ENCODE measurements around the gene IGF2R.
A peak's percentile ranks its signal among the peaks of the same experiment; 100 is the strongest.

IGF2R gene

DNA sequence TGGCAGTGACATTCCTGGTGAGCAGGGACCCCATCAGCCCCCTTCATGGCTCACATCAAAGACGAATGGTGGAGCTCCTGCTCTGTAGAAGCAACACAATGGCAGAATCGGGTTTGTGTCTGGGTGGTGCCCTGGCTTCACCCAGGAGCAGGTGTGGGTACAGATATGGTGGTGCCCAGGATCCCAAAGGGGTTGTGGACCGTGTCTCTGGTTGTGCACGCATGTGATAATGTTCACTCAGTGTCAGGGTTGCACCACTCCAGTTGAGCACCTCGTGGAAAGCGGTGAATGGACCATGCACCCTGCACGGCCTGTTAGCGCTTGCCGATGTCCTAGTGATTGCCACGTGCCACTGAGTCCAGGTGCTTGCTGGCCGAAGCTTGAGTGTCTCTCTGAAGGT is 63.0 kb downstream of the IGF2R start:
- peaks cover 98% of the 10 kb centered on the region for H3K36me3 Mint-ChIP-seq (ENCODE audit: low read depth)

DNA sequence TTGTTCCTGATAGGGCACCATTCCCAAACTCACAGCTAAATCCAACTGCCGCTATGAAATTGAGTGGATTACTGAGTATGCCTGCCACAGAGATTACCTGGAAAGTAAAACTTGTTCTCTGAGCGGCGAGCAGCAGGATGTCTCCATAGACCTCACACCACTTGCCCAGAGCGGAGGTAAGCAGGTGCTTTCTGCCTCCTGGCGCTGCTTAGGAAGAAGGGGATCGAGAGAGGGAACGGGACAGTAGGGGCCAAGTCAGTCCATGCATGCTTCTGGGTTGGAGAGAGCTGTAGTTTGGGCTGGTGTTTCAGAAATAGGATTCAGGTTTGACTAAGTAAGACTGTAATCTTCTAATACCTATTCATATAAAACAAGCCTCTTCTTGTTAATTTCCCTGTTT is 63.7 kb downstream of the IGF2R start:
- Mint-ChIP-seq H3K27ac (no peak overlapping the region), H3K4me1 (ENCODE audit: low read depth) (peaks cover 32% of the 10 kb centered on the region), H3K27me3 (no peaks in the 10 kb centered on the region), H3K9me3 (no peaks in the 10 kb centered on the region), H3K4me3 (no peak overlapping the region), H3K36me3 (ENCODE audit: low read depth) (peaks cover 98% of the 10 kb centered on the region)

More for the DNA sequence above, 63.0 kb downstream of the IGF2R start:
- Mint-ChIP-seq H3K9me3 (no peaks in the 10 kb centered on the region), H3K27ac (peak overlapping the region; percentile 50), H3K4me1 (ENCODE audit: low read depth) (peaks cover 34% of the 10 kb centered on the region), H3K27me3 (no peaks in the 10 kb centered on the region), H3K4me3 (no peak overlapping the region)

DNA sequence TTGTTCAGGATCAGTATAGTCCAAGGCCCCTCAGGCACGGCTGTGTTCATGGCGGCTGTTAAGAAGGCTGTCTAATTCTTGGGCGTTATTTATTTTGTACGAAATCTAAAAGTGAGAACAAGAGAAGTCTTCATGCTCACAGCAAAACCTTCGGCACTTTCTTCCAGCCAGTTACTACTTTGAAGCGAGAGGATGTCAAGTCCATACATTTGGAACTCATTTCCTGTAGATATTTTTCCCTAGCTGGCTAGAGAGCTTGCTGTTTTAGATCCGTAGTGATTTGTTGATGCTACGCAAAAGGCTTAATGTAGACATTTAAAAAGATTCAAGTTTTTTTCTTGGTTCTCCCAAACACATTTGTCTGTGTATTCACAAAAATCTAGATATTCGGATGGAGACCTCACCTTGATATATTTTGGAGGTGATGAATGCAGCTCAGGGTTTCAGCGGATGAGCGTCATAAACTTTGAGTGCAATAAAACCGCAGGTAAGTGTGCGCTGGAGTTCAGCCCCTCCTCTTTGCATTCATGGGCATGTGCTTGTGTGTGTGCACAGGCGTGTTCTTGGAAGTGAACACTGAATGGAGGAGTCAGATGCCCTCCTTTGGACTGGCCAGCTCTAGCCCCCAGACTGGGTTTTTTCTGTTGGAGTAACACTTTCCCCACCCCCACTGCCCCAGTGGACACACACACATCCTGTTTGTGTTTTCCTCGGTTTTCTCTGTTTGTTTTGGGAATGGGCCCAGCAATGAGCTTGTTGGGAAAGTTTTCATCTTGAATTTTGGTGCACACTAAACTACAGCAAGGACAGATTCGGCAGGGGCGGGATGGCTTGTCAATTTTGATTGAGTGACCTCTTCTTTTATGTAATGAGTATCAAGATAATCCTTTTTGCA is 65.4 kb downstream of the IGF2R start:
- Mint-ChIP-seq H3K4me3 (no peak overlapping the region), H3K27me3 (no peaks in the 10 kb centered on the region), H3K9me3 (no peaks in the 10 kb centered on the region), H3K27ac (no peak overlapping the region), H3K36me3 (ENCODE audit: low read depth) (peaks cover 97% of the 10 kb centered on the region), H3K4me1 (ENCODE audit: low read depth) (peaks cover 33% of the 10 kb centered on the region)

DNA sequence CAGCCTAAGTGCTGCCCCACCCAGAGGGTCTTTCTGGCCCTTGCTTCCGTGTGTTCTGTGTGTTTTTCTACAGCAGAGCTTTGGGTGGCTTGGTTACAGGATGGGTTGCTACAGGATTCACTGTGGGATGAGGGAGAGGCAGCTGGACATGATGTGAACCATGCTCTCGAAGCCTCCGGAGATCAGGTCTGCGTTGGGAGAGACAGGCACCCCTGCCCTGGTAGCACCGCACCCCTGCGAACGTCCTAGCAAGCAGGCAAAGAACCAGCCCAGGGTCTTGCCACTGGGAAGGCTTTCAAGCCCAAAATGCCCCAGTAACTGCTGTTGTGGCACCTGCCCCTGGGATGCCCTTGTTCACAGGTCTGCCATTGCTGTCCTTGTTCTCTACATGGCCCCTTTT is 66.4 kb downstream of the IGF2R start:
- Mint-ChIP-seq H3K4me1 (ENCODE audit: low read depth) (peaks cover 26% of the 10 kb centered on the region), H3K36me3 (ENCODE audit: low read depth) (peaks cover 97% of the 10 kb centered on the region), H3K27ac (no peak overlapping the region), H3K4me3 (no peak overlapping the region), H3K27me3 (no peaks in the 10 kb centered on the region), H3K9me3 (no peaks in the 10 kb centered on the region)

DNA sequence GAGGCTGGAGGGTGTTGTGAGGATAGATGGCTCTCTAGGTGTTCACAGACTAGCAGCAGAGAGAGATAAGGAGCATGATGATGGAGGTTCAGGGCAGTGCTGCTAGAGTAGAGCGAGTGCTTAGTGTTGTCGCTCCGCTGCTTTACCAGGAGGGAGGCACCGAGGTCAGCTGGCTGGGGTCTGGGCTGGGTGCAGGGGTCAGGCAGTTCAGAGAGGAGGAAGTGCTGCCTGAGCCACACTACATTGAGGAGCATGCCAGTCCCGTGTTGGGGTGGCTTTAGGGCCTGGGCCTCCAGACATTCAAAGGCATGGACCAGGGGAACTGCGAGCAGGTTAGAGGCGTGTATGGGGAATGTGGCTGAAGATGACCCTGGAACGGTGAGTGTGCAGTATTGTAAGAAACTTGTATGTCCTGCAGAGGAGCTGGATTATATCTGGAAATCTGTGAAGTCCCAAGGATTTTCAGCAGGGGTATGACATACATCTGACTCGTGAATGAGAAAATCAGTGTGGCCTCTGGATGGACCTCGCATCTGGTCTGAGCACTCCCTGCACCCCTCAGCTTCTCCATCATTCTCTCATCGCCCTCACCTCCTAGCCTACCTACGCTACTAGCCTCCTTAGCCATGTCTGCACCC is 66.9 kb downstream of the IGF2R start:
- Mint-ChIP-seq H3K27ac (peak overlapping the region; percentile 24), H3K4me3 (no peak overlapping the region), H3K27me3 (no peaks in the 10 kb centered on the region), H3K4me1 (ENCODE audit: low read depth) (peaks cover 23% of the 10 kb centered on the region), H3K9me3 (no peaks in the 10 kb centered on the region), H3K36me3 (ENCODE audit: low read depth) (peaks cover 97% of the 10 kb centered on the region)

DNA sequence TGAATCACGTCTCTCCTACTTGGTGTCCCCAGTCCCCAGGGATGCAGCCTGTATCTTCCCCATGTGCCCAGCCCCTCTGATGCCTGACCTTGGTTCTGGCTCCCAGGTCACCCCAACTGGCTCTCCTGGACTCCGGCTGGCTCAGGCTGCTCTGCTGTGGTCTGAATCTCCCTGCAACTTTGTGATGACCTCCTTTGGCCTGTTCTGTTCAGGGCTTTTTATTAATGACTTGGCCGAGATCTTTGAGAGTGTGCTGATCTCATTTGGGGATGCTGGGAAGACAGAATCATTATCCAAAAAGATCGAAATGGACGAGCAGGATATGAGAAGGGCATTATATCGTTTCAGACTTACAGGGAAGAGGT is 67.4 kb downstream of the IGF2R start:
- Mint-ChIP-seq H3K27me3 (no peaks in the 10 kb centered on the region), H3K4me3 (no peak overlapping the region), H3K4me1 (ENCODE audit: low read depth) (peaks cover 22% of the 10 kb centered on the region), H3K27ac (peak overlapping the region; percentile 24), H3K36me3 (ENCODE audit: low read depth) (peaks cover 97% of the 10 kb centered on the region), H3K9me3 (no peaks in the 10 kb centered on the region)

GRCh38 chr6:160036790-160037206 is 67.9 kb downstream of the IGF2R start:
- Mint-ChIP-seq H3K36me3 (ENCODE audit: low read depth) (peaks cover 97% of the 10 kb centered on the region), H3K4me1 (ENCODE audit: low read depth) (peaks cover 19% of the 10 kb centered on the region), H3K27ac (no peak overlapping the region), H3K4me3 (no peak overlapping the region), H3K27me3 (no peaks in the 10 kb centered on the region), H3K9me3 (no peaks in the 10 kb centered on the region)

DNA sequence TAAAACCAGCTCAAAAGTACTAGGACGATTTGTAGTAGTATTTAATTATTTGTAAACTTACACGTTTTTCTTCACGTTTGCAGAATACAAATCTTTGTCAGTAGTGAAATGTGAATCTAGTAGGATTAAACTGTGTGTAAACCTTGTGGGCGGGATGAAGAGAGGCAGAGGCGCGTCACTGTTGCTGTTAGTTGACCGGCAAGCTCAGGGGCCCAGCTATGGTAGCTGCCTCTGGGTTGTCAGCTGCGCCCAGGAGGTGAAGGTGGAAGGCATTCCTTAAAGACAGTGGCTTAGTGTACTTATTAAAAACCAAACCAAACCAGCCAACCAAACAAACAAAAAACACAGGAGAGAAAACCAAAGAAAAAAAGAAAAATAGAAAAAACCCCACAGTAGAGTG is 69.6 kb downstream of the IGF2R start:
- no peaks in the 10 kb centered on the region for H3K9me3 Mint-ChIP-seq
- peaks cover 19% of the 10 kb centered on the region for H3K4me1 Mint-ChIP-seq (ENCODE audit: low read depth)
- no peak overlapping the region for H3K27ac Mint-ChIP-seq
- H3K36me3 Mint-ChIP-seq (ENCODE audit: low read depth) = peaks cover 97% of the 10 kb centered on the region
- H3K27me3 Mint-ChIP-seq = no peaks in the 10 kb centered on the region
- H3K4me3 Mint-ChIP-seq = no peak overlapping the region

GRCh38 chr6:160039441-160039840 is 70.6 kb downstream of the IGF2R start:
- Mint-ChIP-seq H3K4me1 (ENCODE audit: low read depth) (peaks cover 19% of the 10 kb centered on the region), H3K36me3 (ENCODE audit: low read depth) (peaks cover 97% of the 10 kb centered on the region), H3K9me3 (no peaks in the 10 kb centered on the region), H3K27ac (peak overlapping the region; percentile 52), H3K27me3 (no peaks in the 10 kb centered on the region), H3K4me3 (no peak overlapping the region)

- peaks cover 97% of the 10 kb centered on the region for H3K36me3 Mint-ChIP-seq (ENCODE audit: low read depth)
- H3K27me3 Mint-ChIP-seq = no peaks in the 10 kb centered on the region
- no peak overlapping the region for H3K4me3 Mint-ChIP-seq
- no peak overlapping the region for H3K27ac Mint-ChIP-seq
- peaks cover 19% of the 10 kb centered on the region for H3K4me1 Mint-ChIP-seq (ENCODE audit: low read depth)
- H3K9me3 Mint-ChIP-seq = no peaks in the 10 kb centered on the region
Measured at GRCh38 chr6:160040055-160040454, 71.2 kb downstream of the IGF2R start.

- Mint-ChIP-seq H3K27me3 (no peaks in the 10 kb centered on the region), H3K4me1 (ENCODE audit: low read depth) (peaks cover 16% of the 10 kb centered on the region), H3K36me3 (ENCODE audit: low read depth) (peaks cover 97% of the 10 kb centered on the region), H3K27ac (no peak overlapping the region), H3K9me3 (no peaks in the 10 kb centered on the region), H3K4me3 (no peak overlapping the region)
Measured at GRCh38 chr6:160040527-160041264, 71.8 kb downstream of the IGF2R start.

DNA sequence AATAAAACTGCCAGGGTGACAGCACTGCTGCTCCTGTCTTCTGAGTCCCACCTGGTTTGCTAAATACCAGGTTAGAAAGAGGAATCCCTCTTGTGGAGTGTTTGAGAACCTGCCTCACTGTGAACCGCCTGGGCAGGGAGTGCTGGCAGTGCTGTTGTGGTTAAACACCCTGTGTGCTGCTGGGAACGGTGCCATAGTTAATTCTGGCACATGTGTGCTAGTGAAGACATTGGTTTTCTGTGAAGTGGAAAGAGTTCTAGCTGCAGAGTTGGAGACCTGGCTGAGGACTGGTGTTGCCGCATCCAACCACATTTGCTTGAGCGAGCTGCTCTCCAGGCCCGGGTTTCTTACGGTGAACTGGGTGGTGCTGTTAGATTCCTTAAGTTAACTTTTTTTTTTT is 72.7 kb downstream of the IGF2R start:
- H3K4me1 Mint-ChIP-seq (ENCODE audit: low read depth) = peaks cover 11% of the 10 kb centered on the region
- no peak overlapping the region for H3K27ac Mint-ChIP-seq
- H3K36me3 Mint-ChIP-seq (ENCODE audit: low read depth) = peaks cover 97% of the 10 kb centered on the region
- no peaks in the 10 kb centered on the region for H3K9me3 Mint-ChIP-seq
- H3K4me3 Mint-ChIP-seq = no peak overlapping the region
- H3K27me3 Mint-ChIP-seq = no peaks in the 10 kb centered on the region

DNA sequence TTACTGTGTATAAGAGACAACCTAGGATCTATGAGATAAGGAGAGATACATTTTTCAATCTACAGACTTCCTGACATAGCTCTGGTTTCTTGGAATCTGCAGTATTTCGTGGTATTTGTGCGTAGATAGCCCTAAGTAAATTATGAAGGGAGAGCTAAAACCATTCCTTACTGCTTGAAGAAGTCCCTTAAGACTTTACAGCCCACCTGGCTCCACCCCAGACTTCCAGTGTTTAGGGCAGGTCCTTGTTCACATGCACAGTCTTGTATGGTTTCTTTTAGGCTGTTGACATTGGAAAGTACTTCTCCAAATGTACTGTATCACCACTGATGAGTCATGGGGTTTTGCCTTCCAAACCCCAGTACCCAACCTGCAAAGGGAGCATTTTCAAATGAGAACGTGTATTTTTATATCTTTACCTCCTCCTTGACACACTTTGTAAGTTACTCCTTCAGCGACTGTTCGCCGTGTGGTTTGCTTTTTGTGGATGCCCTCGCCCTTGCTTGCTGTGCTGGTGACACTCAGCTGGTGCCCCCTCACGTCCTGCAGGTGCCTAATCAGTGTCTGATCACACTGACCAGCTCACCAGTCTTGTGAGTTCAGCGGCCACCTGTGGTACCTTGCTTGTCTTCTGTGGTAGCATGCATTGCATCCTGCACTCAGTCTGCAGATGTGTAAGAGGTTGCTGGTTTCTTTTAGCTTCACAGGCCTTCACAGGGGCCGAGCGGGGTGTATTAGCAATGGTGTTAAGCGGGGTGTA is 73.3 kb downstream of the IGF2R start:
- Mint-ChIP-seq H3K4me3 (no peak overlapping the region), H3K9me3 (no peaks in the 10 kb centered on the region), H3K36me3 (ENCODE audit: low read depth) (peaks cover 97% of the 10 kb centered on the region), H3K27me3 (no peaks in the 10 kb centered on the region), H3K27ac (no peak overlapping the region), H3K4me1 (ENCODE audit: low read depth) (peaks cover 11% of the 10 kb centered on the region)

- no peaks in the 10 kb centered on the region for H3K27me3 Mint-ChIP-seq
- no peak overlapping the region for H3K4me3 Mint-ChIP-seq
- peaks cover 11% of the 10 kb centered on the region for H3K4me1 Mint-ChIP-seq (ENCODE audit: low read depth)
- peaks cover 97% of the 10 kb centered on the region for H3K36me3 Mint-ChIP-seq (ENCODE audit: low read depth)
- no peaks in the 10 kb centered on the region for H3K9me3 Mint-ChIP-seq
- no peak overlapping the region for H3K27ac Mint-ChIP-seq
Measured at GRCh38 chr6:160042788-160043301, 74.0 kb downstream of the IGF2R start.
